Karpas-422 (cell line): Measurements from ENCODE around the gene MYMK. TPM values are rescaled to one million over a fixed set of nuclear protein-coding genes. Genes with fewer than 3 reads are reported as not detected.

Source experiments
- DNase-seq: peaks from one replicate; pipeline ENCODE4 v3.0.0-alpha.2; 2015
- H2AFZ ChIP-seq: fragments of 200-600 bp; sonication (generic); 2 replicates; pipeline ENCODE4 v1.6.1; 2014; ENCODE audit warnings: antibody characterized with exemption, low read length, mixed read lengths
- H3K27ac ChIP-seq: fragments of 200-600 bp; sonication (generic); 2 replicates; pipeline ENCODE4 v1.5.1; 2014; ENCODE audit warnings: mild to moderate bottlenecking, low read length, moderate library complexity
- H3K27me3 ChIP-seq: fragments of 200-600 bp; sonication (generic); 2 replicates; pipeline ENCODE4 v1.6.1; 2014; ENCODE audit warnings: low read length, mixed read lengths
- H3K36me3 ChIP-seq: fragments of 200-600 bp; sonication (generic); 2 replicates; pipeline ENCODE4 v1.6.1; 2014; ENCODE audit warnings: low read length, mixed read lengths; ENCODE audit not compliant: insufficient read depth
- H3K4me1 ChIP-seq: fragments of 200-600 bp; sonication (generic); 2 replicates; pipeline ENCODE4 v1.6.1; 2014; ENCODE audit warnings: mild to moderate bottlenecking, low read length, mixed read lengths
- H3K4me2 ChIP-seq: fragments of 200-600 bp; sonication (generic); 2 replicates; pipeline ENCODE4 v1.6.1; 2014; ENCODE audit warnings: low read length, low read depth, mild to moderate bottlenecking; ENCODE audit not compliant: poor library complexity, severe bottlenecking
- H3K4me3 ChIP-seq: fragments of 200-600 bp; sonication (generic); 2 replicates; pipeline ENCODE4 v1.5.1; 2014; ENCODE audit warnings: mild to moderate bottlenecking, antibody characterized with exemption, low read length, mixed read lengths
- H3K79me2 ChIP-seq: fragments of 200-600 bp; sonication (generic); 2 replicates; pipeline ENCODE4 v1.6.1; 2014; ENCODE audit warnings: mild to moderate bottlenecking, low read length, mixed read lengths
- H3K9ac ChIP-seq: fragments of 200-600 bp; sonication (generic); 2 replicates; pipeline ENCODE4 v1.6.0; 2014; ENCODE audit warnings: low read length
- H3K9me2 ChIP-seq: fragments of 200-600 bp; sonication (generic), shearing (Covaris generic); replicated peaks from 2 replicates; pipeline ENCODE4 v1.6.0; 2014; ENCODE audit warnings: mild to moderate bottlenecking, low read length, moderate library complexity; ENCODE audit not compliant: insufficient read depth
- H3K9me3 ChIP-seq: fragments of 300-700, 200-600 bp; sonication (generic); 2 replicates; pipeline ENCODE4 v1.6.1; 2014; ENCODE audit warnings: low read length, mixed read lengths
- H4K20me1 ChIP-seq: fragments of 200-600 bp; sonication (generic); 2 replicates; pipeline ENCODE4 v1.6.1; 2014; ENCODE audit warnings: mild to moderate bottlenecking, antibody characterized with exemption, low read length, low read depth; ENCODE audit not compliant: insufficient read depth
- total RNA-seq: library from RNA; depleted of rRNA; stranded (reverse); fragments of >200 nt; shearing (Covaris generic); gene quantifications from 2 replicates; pipeline ENCODE4 v1.2.3, GENCODE V29; 2014; ENCODE audit warnings: low replicate concordance

MYMK gene
- total RNA-seq, 1 experiment from 2014 or later = not detected

DNA sequence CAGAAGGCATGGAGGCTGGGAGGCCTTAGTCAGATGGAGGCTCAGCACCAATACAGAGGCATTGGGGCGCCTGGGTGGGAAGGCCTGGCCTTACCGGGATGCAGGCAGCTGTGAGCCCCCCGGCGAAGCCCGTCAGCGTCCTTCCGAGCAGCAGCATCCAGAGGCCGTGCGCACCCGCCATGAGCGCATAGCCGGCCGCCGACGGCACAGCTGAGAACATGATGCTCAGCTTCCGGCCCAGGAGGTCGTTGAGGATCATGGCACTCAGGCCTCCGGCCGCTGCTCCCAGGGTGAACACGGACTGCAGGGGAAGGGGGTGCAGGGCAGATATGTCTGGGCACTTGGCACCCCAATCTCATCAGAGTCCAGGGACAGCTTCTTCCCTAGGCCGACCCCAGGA is 47.8 kb downstream of the MYMK start:
- no peak overlapping the region for H3K4me3 ChIP-seq
- H3K4me1 ChIP-seq = peaks cover 21% of the 10 kb centered on the region
- peaks cover 7% of the 10 kb centered on the region; the same call in 1 of the 2 replicates for H4K20me1 ChIP-seq
- H2AFZ ChIP-seq = no peak overlapping the region
- no peak overlapping the region for H3K9ac ChIP-seq
- H3K9me3 ChIP-seq = no peaks in the 10 kb centered on the region
- no peak overlapping the region for H3K4me2 ChIP-seq
- H3K79me2 ChIP-seq = peaks cover 8% of the 10 kb centered on the region; the same call in 1 of the 2 replicates
- no peaks in the 10 kb centered on the region; the same call in 1 of the 2 replicates for H3K36me3 ChIP-seq
- H3K27ac ChIP-seq = no peak overlapping the region
- no peak for DNase-seq
- no peaks in the 10 kb centered on the region for H3K27me3 ChIP-seq
- no peaks in the 10 kb centered on the region for H3K9me2 ChIP-seq

DNA sequence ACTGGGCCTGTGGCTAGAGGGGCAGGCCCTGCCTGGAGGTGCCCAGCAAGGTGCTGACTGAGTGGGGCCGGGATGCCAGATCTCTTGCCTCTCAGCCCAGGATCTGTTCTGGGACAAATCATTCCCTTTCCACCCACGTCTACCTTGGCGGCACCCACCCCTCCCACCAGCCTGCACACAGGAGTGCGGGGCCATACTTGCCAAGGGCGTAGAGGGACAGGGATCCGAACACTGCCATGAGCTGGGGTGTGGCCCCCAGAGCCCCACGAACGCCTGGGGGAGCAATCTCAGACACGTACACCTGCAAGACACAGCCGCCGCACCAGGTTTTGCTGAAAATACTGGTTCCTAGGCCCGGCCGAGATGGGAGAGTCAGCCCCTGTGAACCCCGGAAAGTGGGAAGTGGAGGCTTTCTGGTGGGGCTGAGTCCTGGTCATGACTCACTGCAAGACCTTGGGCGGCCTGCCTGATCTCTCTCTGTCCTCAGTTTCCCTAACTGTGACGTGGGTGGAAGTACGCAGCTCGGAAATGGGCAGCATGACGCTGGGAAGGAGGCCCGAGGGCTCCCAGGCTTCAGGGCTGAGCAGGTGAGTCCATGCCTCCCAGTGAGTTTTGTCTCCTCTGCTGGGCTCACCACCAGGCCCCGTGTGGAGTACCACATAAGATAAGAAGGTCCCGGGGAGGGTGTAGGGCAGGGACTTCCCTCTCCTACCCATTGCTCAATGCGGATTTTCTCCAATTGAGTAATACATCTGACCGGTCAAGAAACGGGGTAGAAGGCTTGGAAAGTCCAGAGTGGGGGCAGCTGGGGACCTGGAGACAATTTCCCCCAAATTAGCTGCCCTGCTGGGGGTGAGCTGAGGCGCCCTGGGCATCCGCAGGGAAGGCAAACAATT is 48.5 kb downstream of the MYMK start:
- no peak overlapping the region for H3K27ac ChIP-seq
- no peak overlapping the region for H3K9ac ChIP-seq
- H2AFZ ChIP-seq = no peak overlapping the region
- peaks cover 8% of the 10 kb centered on the region; the same call in 1 of the 2 replicates for H3K79me2 ChIP-seq
- no peaks in the 10 kb centered on the region for H3K9me2 ChIP-seq
- H3K4me1 ChIP-seq = peaks cover 21% of the 10 kb centered on the region
- peaks cover 7% of the 10 kb centered on the region; the same call in 1 of the 2 replicates for H4K20me1 ChIP-seq
- no peak for DNase-seq
- no peaks in the 10 kb centered on the region for H3K9me3 ChIP-seq
- no peaks in the 10 kb centered on the region; the same call in 1 of the 2 replicates for H3K36me3 ChIP-seq
- H3K4me2 ChIP-seq = no peak overlapping the region
- H3K4me3 ChIP-seq = no peak overlapping the region
- no peaks in the 10 kb centered on the region for H3K27me3 ChIP-seq

- no peak overlapping the region for H3K4me2 ChIP-seq
These were observed 49.3 kb downstream of the MYMK start for GRCh38 chr9:133475292-133476012.

DNA sequence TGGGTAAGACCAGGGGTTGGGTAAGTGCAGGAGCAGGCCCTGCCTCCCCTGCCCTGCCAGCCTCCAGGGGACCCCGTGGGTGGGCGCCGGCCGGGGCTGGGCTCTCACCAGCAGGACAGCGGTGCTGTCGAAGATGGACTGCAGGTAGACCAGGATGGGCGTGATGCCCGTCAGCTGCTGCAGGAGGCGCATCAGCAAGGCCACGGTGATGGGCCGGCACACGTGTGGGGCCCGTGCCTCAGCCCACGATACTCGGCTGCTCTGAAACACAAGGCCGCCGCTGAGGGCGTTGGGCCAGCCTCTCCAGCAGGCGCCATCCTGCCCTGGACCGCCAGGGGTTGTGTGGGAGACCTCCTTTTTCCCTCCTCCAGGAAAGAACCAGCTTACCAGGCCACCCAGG is 49.9 kb downstream of the MYMK start:
- Histone ChIP-seq H3K4me2 (no peak overlapping the region), H3K27ac (no peak overlapping the region), H3K9me3 (no peaks in the 10 kb centered on the region), H3K9me2 (no peaks in the 10 kb centered on the region), H4K20me1 (peaks cover 15% of the 10 kb centered on the region; the same call in 1 of the 2 replicates), H3K4me1 (peaks cover 19% of the 10 kb centered on the region), H3K9ac (no peak overlapping the region), H3K36me3 (no peaks in the 10 kb centered on the region; the same call in 1 of the 2 replicates), H2AFZ (no peak overlapping the region), H3K27me3 (no peaks in the 10 kb centered on the region), H3K79me2 (peaks cover 8% of the 10 kb centered on the region; the same call in 1 of the 2 replicates), H3K4me3 (no peak overlapping the region)
- no peak for DNase-seq

More at GRCh38 chr9:133475292-133476012, 49.3 kb downstream of the MYMK start:
- Histone ChIP-seq H3K4me3 (no peak overlapping the region), H2AFZ (no peak overlapping the region), H3K27ac (no peak overlapping the region), H4K20me1 (peaks cover 12% of the 10 kb centered on the region; the same call in 1 of the 2 replicates), H3K9me3 (no peaks in the 10 kb centered on the region), H3K27me3 (no peaks in the 10 kb centered on the region), H3K9me2 (no peaks in the 10 kb centered on the region), H3K79me2 (peaks cover 8% of the 10 kb centered on the region; the same call in 1 of the 2 replicates), H3K4me1 (peaks cover 21% of the 10 kb centered on the region), H3K36me3 (no peaks in the 10 kb centered on the region; the same call in 1 of the 2 replicates), H3K9ac (no peak overlapping the region)
- DNase-seq = no peak

- Histone ChIP-seq H3K27me3 (no peaks in the 10 kb centered on the region), H3K9me3 (no peaks in the 10 kb centered on the region), H3K4me2 (no peak overlapping the region), H3K36me3 (no peaks in the 10 kb centered on the region; the same call in 1 of the 2 replicates), H3K9me2 (no peaks in the 10 kb centered on the region), H2AFZ (no peak overlapping the region), H4K20me1 (peaks cover 15% of the 10 kb centered on the region; the same call in 1 of the 2 replicates), H3K4me3 (no peak overlapping the region), H3K79me2 (peaks cover 8% of the 10 kb centered on the region; the same call in 1 of the 2 replicates), H3K27ac (no peak overlapping the region), H3K4me1 (peaks cover 13% of the 10 kb centered on the region), H3K9ac (no peak overlapping the region)
- no peak for DNase-seq
These were observed 50.5 kb downstream of the MYMK start for GRCh38 chr9:133474215-133474614.

DNA sequence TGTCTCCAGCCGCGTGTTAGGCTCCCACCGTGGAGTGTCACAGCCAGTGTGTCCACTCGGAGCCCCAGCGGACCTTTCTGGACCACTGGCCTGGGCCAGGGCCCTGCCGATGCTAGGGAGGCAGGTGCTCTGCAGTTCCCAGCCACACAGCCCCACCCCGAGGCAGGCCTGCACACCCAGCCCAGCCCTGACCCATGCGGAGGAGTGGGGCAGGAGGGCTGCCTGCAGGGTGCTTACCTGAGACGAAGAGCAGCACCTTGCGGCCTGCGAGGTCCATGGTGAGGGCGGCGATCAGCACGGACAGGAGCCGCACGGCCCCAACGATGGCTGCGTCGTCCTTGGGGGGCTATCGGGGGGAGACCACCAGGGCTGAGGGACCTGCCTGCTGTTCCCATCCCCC is 51.0 kb downstream of the MYMK start:
- Histone ChIP-seq H3K79me2 (peaks cover 8% of the 10 kb centered on the region; the same call in 1 of the 2 replicates), H3K9me3 (no peaks in the 10 kb centered on the region), H3K9me2 (no peaks in the 10 kb centered on the region), H3K27me3 (no peaks in the 10 kb centered on the region), H3K4me3 (no peak overlapping the region), H3K4me1 (peaks cover 12% of the 10 kb centered on the region), H3K9ac (no peak overlapping the region), H2AFZ (no peak overlapping the region), H3K36me3 (no peaks in the 10 kb centered on the region; the same call in 1 of the 2 replicates), H3K4me2 (no peak overlapping the region), H4K20me1 (peaks cover 15% of the 10 kb centered on the region; the same call in 1 of the 2 replicates), H3K27ac (no peak overlapping the region)
- no peak for DNase-seq

GRCh38 chr9:133472753-133473378 is 51.9 kb downstream of the MYMK start:
- Histone ChIP-seq H3K9ac (no peak overlapping the region), H3K27me3 (no peaks in the 10 kb centered on the region), H3K27ac (no peak overlapping the region), H3K36me3 (no peaks in the 10 kb centered on the region; the same call in 1 of the 2 replicates), H3K4me2 (no peak overlapping the region), H3K4me1 (peaks cover 7% of the 10 kb centered on the region), H2AFZ (no peak overlapping the region), H3K9me3 (no peaks in the 10 kb centered on the region), H3K79me2 (peaks cover under 1% of the 10 kb centered on the region; the same call in 1 of the 2 replicates), H3K4me3 (no peak overlapping the region), H3K9me2 (no peaks in the 10 kb centered on the region), H4K20me1 (peaks cover 15% of the 10 kb centered on the region; the same call in 1 of the 2 replicates)
- DNase-seq = no peak
